Epithelial cell of esophagus (primary cell): ENCODE data around the gene SFMBT2.

ENCODE experiments used
- DNase-seq: peaks from one replicate; pipeline ENCODE4 v3.0.0; 2010; ENCODE audit warnings: low read depth
- H3K4me3 ChIP-seq: 2 replicates; pipeline ENCODE4 v1.5.1; 2011; ENCODE audit warnings: mild to moderate bottlenecking, low read length, control low read depth
- CTCF ChIP-seq: IDR thresholded peaks from 2 replicates; pipeline ENCODE4 v1.5.1; 2011; ENCODE audit warnings: low read depth, mild to moderate bottlenecking, low read length, control low read depth, inconsistent platforms; ENCODE audit not compliant: insufficient read depth; ENCODE audit errors: missing control alignments

SFMBT2 gene

GRCh38 chr10:7370511-7370910 lies 40.3 kb downstream of the SFMBT2 start:
- no peak for DNase-seq
- H3K4me3 ChIP-seq = no peak overlapping the region
- TF ChIP-seq CTCF = no peak

- no peak overlapping the region for H3K4me3 ChIP-seq
- TF ChIP-seq CTCF = no peak
- no peak for DNase-seq
Measured at GRCh38 chr10:7365027-7365745, 45.6 kb downstream of the SFMBT2 start.

GRCh38 chr10:7364474-7364873 lies 46.4 kb downstream of the SFMBT2 start:
- TF ChIP-seq CTCF = no peak
- DNase-seq = no peak
- H3K4me3 ChIP-seq = no peak overlapping the region

- no peak for TF ChIP-seq CTCF
- no peak for DNase-seq
- no peak overlapping the region for H3K4me3 ChIP-seq
Measured at GRCh38 chr10:7363700-7364099, 47.1 kb downstream of the SFMBT2 start.

GRCh38 chr10:7362471-7362870 lies 48.4 kb downstream of the SFMBT2 start:
- no peak for DNase-seq

GRCh38 chr10:7361316-7361715 lies 49.5 kb downstream of the SFMBT2 start:
- no peak for TF ChIP-seq CTCF
- H3K4me3 ChIP-seq = no peak overlapping the region
- DNase-seq = no peak

More at GRCh38 chr10:7362471-7362870, 48.4 kb downstream of the SFMBT2 start:
- H3K4me3 ChIP-seq = no peak overlapping the region
- no peak for TF ChIP-seq CTCF

- H3K4me3 ChIP-seq = no peak overlapping the region
- no peak for DNase-seq
- no peak for TF ChIP-seq CTCF
Measured at GRCh38 chr10:7359954-7360353, 50.9 kb downstream of the SFMBT2 start.
